ENCODE data around the gene CPZ. TPM values are rescaled to one million over a fixed set of nuclear protein-coding genes. Genes with fewer than 3 reads are reported as not detected.
"Not testable (repeated sequence)": the region's sequence is repeated elsewhere in the genome, so short reads cannot be mapped to it uniquely, and the experiment has no call there.

The CPZ gene
- total RNA-seq, 6 experiments from 2014 or later: 0.24 to 0.80 (median 0.74) TPM; not detected in 1

- peak in 1 of 4 donors; percentile 13 for ATAC-seq
- Histone ChIP-seq H3K36me3 (no peaks in the 10 kb centered on the region), H3K27me3 (no peaks in the 10 kb centered on the region), H3K4me1 (no peaks in the 10 kb centered on the region), H3K4me3 (no peak overlapping the region), H3K27ac (no peak overlapping the region), H3K9me3 (no peaks in the 10 kb centered on the region)
- intact Hi-C loops (cut with DNase I): no loop called here
- 83% methylated on average over 1 of the region's 5 CpGs for WGBS (ENCODE audit: insufficient coverage, low coverage, low lambda C conversion rate, missing lambda C conversion rate)
- TF ChIP-seq POLR2A (IDR thresholded peaks at IDR 0.05) (no peak), CTCF (IDR thresholded peaks at IDR 0.05) (no peak)
- peak in 1 of 3 donors; percentile 34 for DNase-seq
Measured at GRCh38 chr4:8574796-8575370, 17.7 kb upstream of the CPZ start.

DNA sequence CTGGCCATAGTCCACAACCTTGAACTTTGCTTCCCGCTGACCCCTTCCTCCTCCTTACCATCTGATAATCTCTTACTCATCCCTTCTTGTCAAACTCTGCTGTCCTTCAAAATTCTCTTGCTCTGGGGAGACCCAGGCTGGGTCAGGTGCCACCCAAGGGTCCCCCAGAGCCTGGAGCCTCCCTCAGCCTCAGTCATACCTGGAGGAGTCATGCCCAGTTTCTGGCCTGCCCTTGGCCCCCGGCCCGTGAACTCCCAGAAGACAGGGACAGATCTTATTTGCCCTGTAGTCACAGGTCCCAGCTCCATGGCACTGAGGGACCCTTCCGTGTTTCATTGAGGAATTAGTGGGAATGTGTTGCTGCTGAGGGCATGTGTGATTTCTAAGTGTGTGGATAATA is 17.1 kb upstream of the CPZ start:
- DNase-seq: peak in 1 of 3 donors; percentile 39

DNA sequence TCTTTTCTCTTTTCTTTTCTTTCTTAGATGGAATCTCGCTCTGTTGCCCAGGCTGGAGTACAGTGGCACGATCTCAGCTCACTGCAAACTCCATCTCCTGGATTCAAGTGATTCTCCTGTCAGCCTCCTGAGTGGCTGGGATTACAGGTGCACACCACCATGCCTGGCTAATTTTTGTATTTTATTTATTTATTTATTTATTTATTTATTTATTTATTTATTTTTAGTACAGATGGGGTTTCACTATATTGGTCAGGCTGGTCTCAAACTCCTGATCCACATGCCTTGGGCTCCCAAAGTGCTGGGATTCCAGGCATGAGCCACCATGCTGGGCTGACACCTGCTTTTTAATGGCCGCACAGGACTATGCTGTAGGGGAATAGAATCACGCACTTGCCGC is 16.0 kb upstream of the CPZ start:
- WGBS (ENCODE audit: insufficient coverage, low coverage, low lambda C conversion rate, missing lambda C conversion rate): 76% methylated on average over 5 of the region's 5 CpGs
- ATAC-seq; H3K9me3 ChIP-seq; H3K4me3 ChIP-seq; intact Hi-C loops (cut with DNase I); H3K36me3 ChIP-seq; H3K27ac ChIP-seq; H3K4me1 ChIP-seq: not testable (repeated sequence)
- peaks cover 0 to 12% of the 10 kb centered on the region in 2 donors for H3K27me3 ChIP-seq
- peak in 1 of 3 donors; percentile 19 for DNase-seq

More for the DNA sequence above, 17.1 kb upstream of the CPZ start:
- Histone ChIP-seq H3K27me3 (peaks cover 0 to 4% of the 10 kb centered on the region in 2 donors), H3K36me3 (no peaks in the 10 kb centered on the region), H3K9me3 (no peaks in the 10 kb centered on the region), H3K4me1 (no peaks in the 10 kb centered on the region), H3K4me3 (no peak overlapping the region), H3K27ac (no peak overlapping the region)
- no peak for TF ChIP-seq CTCF (IDR thresholded peaks at IDR 0.05)
- TF ChIP-seq POLR2A (IDR thresholded peaks at IDR 0.05): no peak
- WGBS (ENCODE audit: insufficient coverage, low coverage, low lambda C conversion rate, missing lambda C conversion rate): 58% methylated on average over 3 of the region's 4 CpGs
- intact Hi-C loops (cut with DNase I): no loop called here
- ATAC-seq: no peak

DNA sequence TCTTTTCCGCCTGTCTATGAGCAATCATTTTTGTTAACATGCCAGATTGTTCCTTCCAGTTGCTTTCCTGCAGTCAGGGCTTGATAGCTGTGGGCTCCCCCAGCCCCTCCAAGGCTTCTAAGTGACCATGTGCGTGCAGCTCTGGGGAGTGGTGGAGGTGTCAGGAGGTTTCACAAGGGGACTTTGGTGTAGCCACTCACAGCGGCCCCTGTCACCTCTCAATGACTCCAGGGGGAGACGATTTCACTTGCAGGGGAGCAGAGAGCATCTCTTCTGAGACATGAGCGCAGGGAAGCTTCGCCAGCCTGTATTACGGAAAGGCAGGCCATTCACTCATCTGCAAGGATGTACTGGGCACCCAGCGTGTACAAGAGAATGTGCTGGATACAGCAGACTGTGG is 15.5 kb upstream of the CPZ start:
- TF ChIP-seq CTCF (IDR thresholded peaks at IDR 0.05) (no peak), POLR2A (IDR thresholded peaks at IDR 0.05) (no peak)
- H3K27ac ChIP-seq: no peak overlapping the region
- no peaks in the 10 kb centered on the region for H3K9me3 ChIP-seq
- H3K4me1 ChIP-seq: no peaks in the 10 kb centered on the region
- ATAC-seq (no peak), DNase-seq (peak in 2 of 3 donors; percentile 9 to 27)
- intact Hi-C loops (cut with DNase I): no loop called here
- H3K27me3 ChIP-seq: peaks cover 0 to 12% of the 10 kb centered on the region in 2 donors
- H3K36me3 ChIP-seq: no peaks in the 10 kb centered on the region
- H3K4me3 ChIP-seq: no peak overlapping the region
- WGBS (ENCODE audit: insufficient coverage, low coverage, low lambda C conversion rate, missing lambda C conversion rate): 40% methylated on average over 2 of the region's 8 CpGs

GRCh38 chr4:8577972-8578371 is 14.6 kb upstream of the CPZ start:
- no peaks in the 10 kb centered on the region for H3K4me1 ChIP-seq
- TF ChIP-seq POLR2A (IDR thresholded peaks at IDR 0.05) (no peak), CTCF (IDR thresholded peaks at IDR 0.05) (no peak)
- no peaks in the 10 kb centered on the region for H3K36me3 ChIP-seq
- ATAC-seq: no peak
- WGBS (ENCODE audit: insufficient coverage, low coverage, low lambda C conversion rate, missing lambda C conversion rate): 43% methylated on average over 3 of the region's 4 CpGs
- no peak overlapping the region for H3K27ac ChIP-seq
- H3K27me3 ChIP-seq: peaks cover 0 to 12% of the 10 kb centered on the region in 2 donors
- intact Hi-C loops (cut with DNase I): no loop called here
- no peak for DNase-seq
- no peak overlapping the region for H3K4me3 ChIP-seq
- H3K9me3 ChIP-seq: no peaks in the 10 kb centered on the region
